Measurements from ENCODE around the gene ST6GALNAC4. TPM values are rescaled to one million over a fixed set of nuclear protein-coding genes. Genes with fewer than 3 reads are reported as not detected.
A peak's percentile ranks its signal among the peaks of the same experiment; 100 is the strongest.
"Not testable (repeated sequence)": the region's sequence is repeated elsewhere in the genome, so short reads cannot be mapped to it uniquely, and the experiment has no call there.

ST6GALNAC4 gene
- total and polyA plus RNA-seq, 9 of the 15 experiments (the other 6 are each of a cell fraction or from before 2014, with no cell fraction given) = 2.6 to 43.1 (median 15.4) TPM

DNA sequence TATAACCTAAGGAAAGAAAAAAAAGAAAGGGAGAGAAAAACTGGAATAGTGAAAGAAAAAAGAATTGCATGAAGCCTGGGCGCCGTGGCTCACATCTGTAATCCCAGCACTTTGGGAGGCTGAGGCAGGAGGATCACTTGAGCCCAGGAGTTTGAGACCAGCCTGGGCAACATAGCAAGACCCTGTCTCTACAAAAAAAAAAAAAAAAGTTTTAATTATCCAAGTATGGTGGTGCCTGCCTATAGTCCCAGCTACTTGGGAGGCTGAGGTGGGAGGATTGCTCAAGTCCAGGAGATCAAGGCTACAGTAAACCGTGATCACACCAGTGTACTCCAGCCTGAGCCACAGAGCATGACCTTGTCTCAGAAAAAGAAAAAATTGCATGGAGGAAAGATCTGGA is 35.1 kb downstream of the ST6GALNAC4 start:
- H3K27ac ChIP-seq (ENCODE audit: extremely low read depth, low read depth, low read length); H3K9me3 ChIP-seq (replicated peaks; ENCODE audit: control insufficient read depth, insufficient read depth, low read depth, low read length); H3K27me3 ChIP-seq (ENCODE audit: control insufficient read depth in 2 of 2, insufficient read depth in 2 of 2, low read length in 2 of 2); H3K79me2 ChIP-seq (ENCODE audit: control insufficient read depth, insufficient read depth, low read length); in situ Hi-C loops (cut with MboI); H4K20me1 ChIP-seq (replicated peaks; ENCODE audit: control insufficient read depth, insufficient read depth, low read length); intact Hi-C loops (cut with micrococcal nuclease); BruUV-seq (replicated peaks); ATAC-seq; FAIRE-seq; H2AFZ ChIP-seq (ENCODE audit: low read depth, low read length); DNase-seq (ENCODE audit: extremely low read depth in 1 of 4, low spot score in 3 of 4); H3K4me3 ChIP-seq; H3K9me1 ChIP-seq (ENCODE audit: control insufficient read depth, insufficient read depth, low read length); CTCF ChIA-PET (ENCODE audit: low intra/inter-chr PET ratio); H3K4me2 ChIP-seq (ENCODE audit: insufficient read depth, low read length); H3K9ac ChIP-seq (ENCODE audit: insufficient read depth in 1 of 2, low read depth in 2 of 2, low read length in 2 of 2): not testable (repeated sequence)
- 69% methylated on average over 3 of the region's 3 CpGs for WGBS (ENCODE audit: insufficient coverage, low coverage, missing lambda C conversion rate)
- POLR2A ChIA-PET = interaction anchor here (1.0 to 1.9 kb wide), 4 partner anchors 8 to 171 kb away, joined by 3 to 5 read pairs (median 4); no protein-coding TSS in a partner anchor
- TF ChIP-seq BCOR (IDR thresholded peaks at IDR 0.05) (peak; percentile 64; the same call in 1 of the 2 replicates), ZNF121 (CRISPR knock-in tag; conservative IDR thresholded peaks at IDR 0.05) (peak; percentile 91), RBM25 (IDR thresholded peaks at IDR 0.05; ENCODE audit: low read depth, low read length, severe bottlenecking) (peak; percentile 58)
- Histone ChIP-seq H3K4me1 (replicated peaks in 1 of 2; ENCODE audit: control insufficient read depth in 2 of 2, insufficient read depth in 2 of 2, low read length in 2 of 2) (peaks cover 14 to 39% of the 10 kb centered on the region in 2 experiments; a peak in 4 of 5 replicates), H3K36me3 (ENCODE audit: control insufficient read depth, insufficient read depth, low read length) (peaks cover 17% of the 10 kb centered on the region; the same call in 1 of the 3 replicates)

- FAIRE-seq (no peak), DNase-seq (ENCODE audit: extremely low read depth in 1 of 4, low spot score in 3 of 4) (no peak), ATAC-seq (no peak)
- Histone ChIP-seq H3K36me3 (ENCODE audit: control insufficient read depth, insufficient read depth, low read length) (peaks cover 8% of the 10 kb centered on the region; the same call in 2 of the 3 replicates), H3K9me1 (ENCODE audit: control insufficient read depth, insufficient read depth, low read length) (no peaks in the 10 kb centered on the region), H4K20me1 (replicated peaks; ENCODE audit: control insufficient read depth, insufficient read depth, low read length) (no peaks in the 10 kb centered on the region), H3K27ac (ENCODE audit: extremely low read depth, low read depth, low read length) (no peak overlapping the region), H3K9ac (ENCODE audit: insufficient read depth in 1 of 2, low read depth in 2 of 2, low read length in 2 of 2) (no peak overlapping the region), H3K79me2 (ENCODE audit: control insufficient read depth, insufficient read depth, low read length) (peaks cover 12% of the 10 kb centered on the region; the same call in 2 of the 3 replicates), H3K4me2 (ENCODE audit: insufficient read depth, low read length) (no peak overlapping the region), H3K4me3 (no peak overlapping the region), H3K27me3 (ENCODE audit: control insufficient read depth in 2 of 2, insufficient read depth in 2 of 2, low read length in 2 of 2) (no peaks in the 10 kb centered on the region), H2AFZ (ENCODE audit: low read depth, low read length) (no peak overlapping the region), H3K4me1 (replicated peaks in 1 of 2; ENCODE audit: control insufficient read depth in 2 of 2, insufficient read depth in 2 of 2, low read length in 2 of 2) (peaks cover 19 to 43% of the 10 kb centered on the region in 2 experiments; a peak in 4 of 5 replicates), H3K9me3 (replicated peaks; ENCODE audit: control insufficient read depth, insufficient read depth, low read depth, low read length) (no peaks in the 10 kb centered on the region)
- in situ Hi-C loops (cut with MboI) = no loop called here
- ChIA-PET POLR2A (interaction anchor here (1.9 kb wide), 1 partner anchor 9 kb away, joined by 5 read pairs; no protein-coding TSS in a partner anchor), CTCF (ENCODE audit: low intra/inter-chr PET ratio) (no interaction called here)
- no TSS peak for BruUV-seq (replicated peaks)
- intact Hi-C loops (cut with micrococcal nuclease) = no loop called here
- WGBS (ENCODE audit: insufficient coverage, low coverage, missing lambda C conversion rate) = 88% methylated on average over 2 of the region's 8 CpGs
- TF ChIP-seq ZNF764 (CRISPR knock-in tag; IDR thresholded peaks at IDR 0.05; ENCODE audit: low read depth) = no peak
- TF ChIP-seq, protein P1, sequence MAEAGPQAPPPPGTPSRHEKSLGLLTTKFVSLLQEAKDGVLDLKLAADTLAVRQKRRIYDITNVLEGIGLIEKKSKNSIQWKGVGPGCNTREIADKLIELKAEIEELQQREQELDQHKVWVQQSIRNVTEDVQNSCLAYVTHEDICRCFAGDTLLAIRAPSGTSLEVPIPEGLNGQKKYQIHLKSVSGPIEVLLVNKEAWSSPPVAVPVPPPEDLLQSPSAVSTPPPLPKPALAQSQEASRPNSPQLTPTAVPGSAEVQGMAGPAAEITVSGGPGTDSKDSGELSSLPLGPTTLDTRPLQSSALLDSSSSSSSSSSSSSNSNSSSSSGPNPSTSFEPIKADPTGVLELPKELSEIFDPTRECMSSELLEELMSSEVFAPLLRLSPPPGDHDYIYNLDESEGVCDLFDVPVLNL (CRISPR knock-in tag; IDR thresholded peaks at IDR 0.05; ENCODE audit: low read depth) = no peak
- no peak for TF ChIP-seq CREBBP (IDR thresholded peaks at IDR 0.05; ENCODE audit: low read depth, low read length)
- TF ChIP-seq, protein P2, sequence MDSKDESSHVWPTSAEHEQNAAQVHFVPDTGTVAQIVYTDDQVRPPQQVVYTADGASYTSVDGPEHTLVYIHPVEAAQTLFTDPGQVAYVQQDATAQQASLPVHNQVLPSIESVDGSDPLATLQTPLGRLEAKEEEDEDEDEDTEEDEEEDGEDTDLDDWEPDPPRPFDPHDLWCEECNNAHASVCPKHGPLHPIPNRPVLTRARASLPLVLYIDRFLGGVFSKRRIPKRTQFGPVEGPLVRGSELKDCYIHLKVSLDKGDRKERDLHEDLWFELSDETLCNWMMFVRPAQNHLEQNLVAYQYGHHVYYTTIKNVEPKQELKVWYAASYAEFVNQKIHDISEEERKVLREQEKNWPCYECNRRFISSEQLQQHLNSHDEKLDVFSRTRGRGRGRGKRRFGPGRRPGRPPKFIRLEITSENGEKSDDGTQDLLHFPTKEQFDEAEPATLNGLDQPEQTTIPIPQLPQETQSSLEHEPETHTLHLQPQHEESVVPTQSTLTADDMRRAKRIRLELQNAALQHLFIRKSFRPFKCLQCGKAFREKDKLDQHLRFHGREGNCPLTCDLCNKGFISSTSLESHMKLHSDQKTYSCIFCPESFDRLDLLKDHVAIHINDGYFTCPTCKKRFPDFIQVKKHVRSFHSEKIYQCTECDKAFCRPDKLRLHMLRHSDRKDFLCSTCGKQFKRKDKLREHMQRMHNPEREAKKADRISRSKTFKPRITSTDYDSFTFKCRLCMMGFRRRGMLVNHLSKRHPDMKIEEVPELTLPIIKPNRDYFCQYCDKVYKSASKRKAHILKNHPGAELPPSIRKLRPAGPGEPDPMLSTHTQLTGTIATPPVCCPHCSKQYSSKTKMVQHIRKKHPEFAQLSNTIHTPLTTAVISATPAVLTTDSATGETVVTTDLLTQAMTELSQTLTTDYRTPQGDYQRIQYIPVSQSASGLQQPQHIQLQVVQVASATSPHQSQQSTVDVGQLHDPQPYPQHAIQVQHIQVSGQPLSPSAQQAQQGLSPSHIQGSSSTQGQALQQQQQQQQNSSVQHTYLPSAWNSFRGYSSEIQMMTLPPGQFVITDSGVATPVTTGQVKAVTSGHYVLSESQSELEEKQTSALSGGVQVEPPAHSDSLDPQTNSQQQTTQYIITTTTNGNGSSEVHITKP (IDR thresholded peaks at IDR 0.05; ENCODE audit: partially characterized antibody) = no peak
- TF ChIP-seq KHSRP (IDR thresholded peaks at IDR 0.05) = no peak
- no peak for TF ChIP-seq ZC3H4 (CRISPR knock-in tag; IDR thresholded peaks at IDR 0.05; ENCODE audit: borderline replicate concordance)
- TF ChIP-seq XRCC3 (IDR thresholded peaks at IDR 0.05) = no peak
- TF ChIP-seq TFAM (CRISPR knock-in tag; conservative IDR thresholded peaks at IDR 0.05) = no peak
- TF ChIP-seq ZNF311 (CRISPR knock-in tag; IDR thresholded peaks at IDR 0.05) = no peak
These were observed 36.7 kb downstream of the ST6GALNAC4 start for GRCh38 chr9:127880143-127880542.
